G401.6 (cell line): Measurements from ENCODE around the gene SDHAF2.
"Not testable (repeated sequence)": the region's sequence is repeated elsewhere in the genome, so short reads cannot be mapped to it uniquely, and the experiment has no call there.

Source experiments
- FAIRE-seq: peaks from 2 replicates; lab custom pipeline; 2012; peaks lifted over from hg19 to GRCh38; lab: Jason Lieb, UNC

The SDHAF2 gene

GRCh38 chr11:61477126-61477525, 47.2 kb downstream of the SDHAF2 start:
- no peak for FAIRE-seq

DNA sequence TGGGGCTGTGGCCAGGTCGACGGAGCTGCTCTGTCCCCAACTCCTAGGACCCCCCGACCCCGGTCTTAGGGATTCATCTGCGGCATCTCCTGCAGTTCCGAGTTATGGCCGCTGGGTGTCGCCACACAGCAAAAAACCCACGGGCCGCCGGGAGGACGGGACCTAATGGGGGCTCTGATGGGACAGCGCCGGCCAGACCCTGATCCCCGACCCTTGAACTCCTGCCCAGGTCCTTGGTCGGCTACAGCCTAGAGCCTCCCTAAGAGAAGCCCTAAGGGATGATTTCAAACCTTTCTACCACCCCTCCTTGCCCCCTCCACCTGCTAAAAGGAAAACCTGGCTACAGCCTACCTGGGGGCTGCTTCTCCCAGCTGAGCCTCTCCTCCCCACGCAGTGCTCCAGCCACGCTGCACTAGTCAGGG, 47.8 kb downstream of the SDHAF2 start:
- no peak for FAIRE-seq

- FAIRE-seq, result not testable (repeated sequence)
Measured at GRCh38 chr11:61479360-61480058, 49.6 kb downstream of the SDHAF2 start.

GRCh38 chr11:61480261-61480993, 50.5 kb downstream of the SDHAF2 start:
- no peak for FAIRE-seq

GRCh38 chr11:61480994-61481335, 51.0 kb downstream of the SDHAF2 start:
- no peak for FAIRE-seq

DNA sequence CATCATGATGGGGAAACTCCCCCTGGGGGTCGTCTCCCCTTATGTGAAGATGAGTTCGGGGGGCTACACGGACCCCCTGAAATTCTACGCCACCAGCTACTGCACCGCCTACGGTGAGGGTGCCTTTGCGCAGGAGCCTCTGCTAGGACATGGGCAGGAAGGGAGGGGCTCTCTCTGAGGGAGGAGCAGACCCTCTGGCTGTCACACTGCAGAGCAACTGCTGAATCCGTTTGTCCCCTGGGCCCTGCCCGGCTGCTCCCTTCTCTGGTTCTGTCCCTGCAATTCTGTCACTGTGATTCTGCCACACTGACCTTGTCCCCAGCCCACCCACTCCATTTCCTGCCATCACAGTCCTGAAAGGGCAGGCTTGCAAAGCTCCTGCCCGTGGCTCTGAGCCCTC, 51.9 kb downstream of the SDHAF2 start:
- FAIRE-seq, result no peak

DNA sequence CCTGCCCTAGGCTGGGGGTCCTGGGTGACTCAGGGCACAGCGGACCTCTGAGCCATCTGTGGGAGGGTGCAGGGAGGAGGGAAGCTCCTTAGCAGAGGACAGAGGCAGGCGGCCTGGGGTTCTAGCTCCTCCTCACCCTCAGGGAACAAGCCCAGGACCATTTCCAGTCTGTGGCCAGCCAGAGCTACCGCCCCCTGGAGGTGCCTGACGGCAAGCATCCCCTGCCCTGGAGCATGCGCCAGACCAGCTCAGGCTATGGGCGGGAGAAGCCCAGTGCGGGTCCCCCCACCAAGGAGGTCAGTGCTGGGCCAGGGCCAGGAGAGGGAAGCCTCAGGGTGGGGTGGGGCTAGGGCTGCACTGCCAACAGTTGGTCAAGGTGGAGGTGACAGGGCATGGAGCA, 52.6 kb downstream of the SDHAF2 start:
- no peak for FAIRE-seq

DNA sequence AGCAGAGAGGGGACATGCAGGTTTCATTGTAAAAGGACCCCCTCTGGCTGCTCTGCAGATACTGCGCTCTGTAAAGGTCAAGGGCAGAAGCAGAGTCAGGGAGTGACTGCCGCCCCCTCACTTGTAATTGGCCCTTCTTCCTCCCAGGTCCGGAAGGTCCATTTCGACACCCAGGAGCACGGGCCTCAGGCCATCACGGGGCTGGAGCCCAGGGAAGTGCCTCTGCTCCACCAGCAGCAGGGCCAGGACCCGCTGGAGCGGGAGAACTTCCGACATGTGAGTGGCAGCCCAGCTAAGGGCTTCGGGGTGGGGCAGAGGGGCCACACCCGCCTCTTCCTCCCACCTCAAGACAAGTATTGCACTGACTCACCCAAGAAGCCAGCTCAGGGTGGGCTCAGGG, 54.6 kb downstream of the SDHAF2 start:
- FAIRE-seq, result no peak

DNA sequence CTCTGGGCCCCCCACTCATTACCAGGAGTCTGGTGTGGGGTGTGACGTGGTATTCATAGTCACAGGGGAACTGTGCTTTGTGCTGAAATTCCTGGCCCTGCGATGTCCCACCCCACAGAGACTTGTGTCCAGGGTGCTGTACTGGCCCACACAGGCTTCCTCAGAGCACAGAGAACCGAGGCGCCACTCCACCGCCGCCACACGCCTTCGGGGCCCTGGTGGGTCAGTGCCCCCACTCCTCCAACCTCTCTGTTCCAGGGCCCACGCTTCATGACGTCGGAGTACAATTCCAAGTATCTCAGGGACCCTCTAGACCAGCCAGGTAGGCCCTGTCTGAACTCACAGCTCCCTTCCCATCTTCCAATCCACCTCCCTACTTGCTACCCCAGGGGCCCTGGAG, 55.2 kb downstream of the SDHAF2 start:
- FAIRE-seq, result no peak

DNA sequence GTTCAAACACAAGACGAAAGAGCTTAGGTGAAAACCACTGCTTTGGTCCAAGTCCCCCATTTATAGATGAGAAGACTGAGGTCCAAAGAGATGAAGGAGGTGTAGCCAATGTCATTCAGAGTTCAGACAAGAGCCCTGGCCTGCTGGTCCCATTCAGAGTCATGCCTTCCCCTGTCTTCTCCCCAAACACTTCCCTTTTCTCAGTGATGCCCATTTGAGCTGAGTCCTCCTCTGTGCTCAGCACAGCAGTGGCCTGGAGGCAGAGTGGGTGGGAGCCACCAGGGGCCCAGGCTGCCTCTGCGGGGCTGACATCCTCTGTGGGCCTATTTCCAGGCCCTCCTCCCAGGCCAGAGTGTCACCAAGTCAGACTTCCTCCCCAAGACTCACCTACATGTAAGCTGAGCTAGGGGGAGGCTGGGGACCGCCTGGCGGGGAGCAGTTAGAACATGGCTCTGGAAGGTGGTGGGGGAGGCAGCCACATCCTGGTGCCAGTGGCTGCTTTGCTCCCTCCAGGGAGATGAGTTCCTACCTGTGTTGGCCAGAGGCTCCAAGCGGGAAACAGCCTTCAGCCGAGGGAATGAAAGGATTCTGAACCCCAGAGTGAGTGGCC, 56.2 kb downstream of the SDHAF2 start:
- FAIRE-seq, result no peak

GRCh38 chr11:61486779-61487178, 56.9 kb downstream of the SDHAF2 start:
- no peak for FAIRE-seq

- no peak for FAIRE-seq
Measured at GRCh38 chr11:61487342-61488025, 57.6 kb downstream of the SDHAF2 start.

DNA sequence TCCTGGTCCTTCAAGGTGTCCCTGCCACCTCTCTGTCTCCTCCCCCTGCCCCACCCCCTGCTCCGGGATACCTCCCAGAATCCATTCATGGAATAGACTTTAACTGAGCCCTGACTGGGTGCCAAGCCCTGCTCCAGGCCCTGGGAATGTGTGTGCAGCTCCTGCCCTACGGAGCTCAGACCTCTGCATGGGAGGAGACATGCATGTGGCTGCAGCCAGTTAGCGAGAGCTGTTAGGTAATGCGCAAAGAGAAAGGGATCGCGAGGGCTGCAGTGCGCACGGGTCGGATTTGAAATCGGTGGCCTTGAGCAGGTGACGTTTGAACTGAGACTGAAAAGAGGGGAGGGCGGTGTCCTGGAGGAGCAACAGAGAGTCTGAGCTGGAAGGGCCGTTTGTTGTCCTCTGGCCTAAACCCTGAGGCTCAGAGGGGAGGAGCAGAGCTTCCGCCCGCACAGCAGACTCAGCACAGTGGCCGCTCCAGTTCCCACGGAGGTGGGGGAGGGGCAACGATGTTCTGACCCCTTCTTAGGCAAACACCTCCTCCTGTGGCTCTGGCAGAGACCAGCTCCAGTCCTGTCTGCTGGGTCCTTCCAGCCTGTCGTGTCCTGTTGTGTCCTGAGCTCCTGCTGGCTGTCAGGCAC, 58.8 kb downstream of the SDHAF2 start:
- FAIRE-seq, result no peak

- no peak for FAIRE-seq
Measured at GRCh38 chr11:61489833-61490721, 60.2 kb downstream of the SDHAF2 start.

DNA sequence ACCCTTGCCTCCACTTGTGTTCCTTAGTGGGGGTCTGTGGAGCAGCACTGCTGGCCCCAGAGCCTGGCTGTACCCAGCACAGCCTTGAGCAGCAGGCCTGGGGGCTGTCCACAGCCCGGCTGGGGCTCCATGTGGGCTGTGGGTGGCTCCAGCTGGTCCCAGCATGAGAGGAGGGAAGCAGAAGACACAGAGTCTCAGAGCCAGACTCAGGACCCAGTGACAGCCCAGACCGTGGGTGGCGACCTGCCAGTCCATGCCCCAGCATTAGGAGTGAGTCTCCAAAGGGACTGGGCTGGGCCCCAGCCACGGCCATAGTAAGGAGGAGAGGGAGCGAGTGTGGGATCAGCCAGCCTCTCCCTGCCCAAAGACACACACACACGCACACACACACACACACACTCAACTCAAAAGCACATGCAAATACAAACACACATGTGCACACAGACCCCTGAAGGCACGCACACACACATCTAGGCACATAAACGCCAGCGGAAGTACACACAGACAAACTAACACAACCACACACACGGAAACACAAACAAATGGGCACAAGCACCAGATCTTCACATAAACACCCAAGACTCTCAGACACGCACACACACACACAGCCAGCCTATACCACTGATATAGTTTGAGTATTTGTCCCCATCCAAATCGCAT, 61.9 kb downstream of the SDHAF2 start:
- no peak for FAIRE-seq

DNA sequence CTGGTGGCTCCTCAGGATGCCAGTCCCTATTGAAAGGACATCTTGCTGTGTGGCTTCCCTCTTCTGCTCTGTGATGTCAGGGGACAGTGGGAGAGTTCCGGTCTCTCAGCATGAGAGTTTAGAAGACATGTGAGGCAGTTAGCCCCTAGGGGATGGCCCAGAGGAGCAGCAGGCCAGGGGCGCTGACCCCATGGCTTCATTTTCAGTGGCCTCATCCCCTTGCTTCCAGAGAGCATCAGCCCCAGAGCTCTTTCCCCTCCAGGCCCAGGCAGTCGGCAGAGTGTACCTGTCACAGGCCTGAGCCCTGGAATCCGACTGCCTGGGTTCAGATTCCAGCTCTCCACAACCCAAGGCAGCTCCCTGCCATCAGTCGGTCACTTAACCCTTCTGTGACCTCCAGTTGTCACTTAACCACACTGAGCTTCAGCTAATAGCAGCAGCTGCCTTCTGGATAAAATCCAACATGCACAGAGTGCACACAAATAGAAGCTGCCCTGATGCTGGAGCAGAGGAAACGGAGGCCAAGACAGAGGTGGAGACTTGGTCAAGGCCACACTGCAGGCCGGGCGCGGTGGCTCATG, 64.5 kb downstream of the SDHAF2 start:
- FAIRE-seq, result no peak

- no peak for FAIRE-seq
Measured at GRCh38 chr11:61495801-61496601, 66.1 kb downstream of the SDHAF2 start.
